Gastrocnemius medialis (tissue), 4 donors: ENCODE data around the gene SH3GL3.

Experiments used
- POLR2A ChIP-seq, 2 donors: fragments of 450-650 bp; IDR thresholded peaks; one replicate each; pipeline ENCODE4 v1.6.1; 2017; ENCODE audit warnings: antibody characterized with exemption in 2 of 2, mild to moderate bottlenecking in 2 of 2, moderate library complexity in 2 of 2
- TF ChIP-seq, protein P1 (sequence below), 5 experiments: fragments of 450-650 bp in 3 of 5; fragments of 200-600 bp in 2 of 5; sonication (generic) in 2 of 5; IDR thresholded peaks in 4 of 5; conservative IDR thresholded peaks in 1 of 5; 1 replicate in 4 of 5; 2 replicates in 1 of 5; pipeline ENCODE4 v1.5.1; 2016 to 2019; ENCODE audit warnings: antibody characterized with exemption in 5 of 5, mild to moderate bottlenecking in 3 of 5, moderate library complexity in 3 of 5

DNA sequence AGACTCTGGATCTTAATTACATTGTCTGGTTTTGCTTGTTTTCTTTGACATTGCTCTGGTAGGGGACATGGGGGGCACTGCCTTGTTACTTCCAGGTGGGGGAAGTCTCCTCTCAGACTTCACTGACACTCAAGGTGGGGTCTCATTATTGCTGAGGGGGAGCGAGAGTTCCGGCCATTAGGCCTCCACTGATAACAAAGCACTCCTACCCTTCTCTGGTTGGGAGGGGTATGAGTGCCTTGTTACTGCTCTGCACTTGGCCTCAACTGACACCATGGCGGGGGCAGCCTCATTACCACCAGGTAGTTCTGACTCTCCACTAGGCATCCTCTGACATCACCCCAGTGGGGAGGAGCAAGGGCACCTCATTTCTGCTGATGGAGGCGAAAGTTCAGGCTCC, 25.7 kb downstream of the SH3GL3 start:
- TF ChIP-seq, protein P1, sequence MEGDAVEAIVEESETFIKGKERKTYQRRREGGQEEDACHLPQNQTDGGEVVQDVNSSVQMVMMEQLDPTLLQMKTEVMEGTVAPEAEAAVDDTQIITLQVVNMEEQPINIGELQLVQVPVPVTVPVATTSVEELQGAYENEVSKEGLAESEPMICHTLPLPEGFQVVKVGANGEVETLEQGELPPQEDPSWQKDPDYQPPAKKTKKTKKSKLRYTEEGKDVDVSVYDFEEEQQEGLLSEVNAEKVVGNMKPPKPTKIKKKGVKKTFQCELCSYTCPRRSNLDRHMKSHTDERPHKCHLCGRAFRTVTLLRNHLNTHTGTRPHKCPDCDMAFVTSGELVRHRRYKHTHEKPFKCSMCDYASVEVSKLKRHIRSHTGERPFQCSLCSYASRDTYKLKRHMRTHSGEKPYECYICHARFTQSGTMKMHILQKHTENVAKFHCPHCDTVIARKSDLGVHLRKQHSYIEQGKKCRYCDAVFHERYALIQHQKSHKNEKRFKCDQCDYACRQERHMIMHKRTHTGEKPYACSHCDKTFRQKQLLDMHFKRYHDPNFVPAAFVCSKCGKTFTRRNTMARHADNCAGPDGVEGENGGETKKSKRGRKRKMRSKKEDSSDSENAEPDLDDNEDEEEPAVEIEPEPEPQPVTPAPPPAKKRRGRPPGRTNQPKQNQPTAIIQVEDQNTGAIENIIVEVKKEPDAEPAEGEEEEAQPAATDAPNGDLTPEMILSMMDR (IDR thresholded peaks at IDR 0.05 in 4 of 5, conservative IDR thresholded peaks at IDR 0.05 in 1 of 5), result no peak
- TF ChIP-seq POLR2A (IDR thresholded peaks at IDR 0.05), result no peak
